Sigmoid colon (tissue), 3 donors: Measurements from ENCODE around the gene WDR5B.

ENCODE experiments used
- CTCF ChIP-seq, 4 experiments: fragments of 450-650 bp in 3 of 4; fragments of 200-600 bp in 1 of 4; IDR thresholded peaks; one replicate each; pipeline ENCODE4 v1.5.1; 2016 to 2019; ENCODE audit warnings: antibody characterized with exemption in 4 of 4, mild to moderate bottlenecking in 3 of 4, moderate library complexity in 2 of 4
- POLR2A ChIP-seq, 2 donors: fragments of 450-650 bp; IDR thresholded peaks; one replicate each; pipeline ENCODE4 v1.6.1; 2016; ENCODE audit warnings: antibody characterized with exemption in 2 of 2, mild to moderate bottlenecking in 2 of 2, moderate library complexity in 2 of 2

GRCh38 chr3:122409446-122409845, 6.4 kb downstream of the WDR5B start:
- TF ChIP-seq CTCF (IDR thresholded peaks at IDR 0.05), result no peak
- no peak for TF ChIP-seq POLR2A (IDR thresholded peaks at IDR 0.05)
